GM19023 (cell line): ENCODE data around the gene CHSY1.

Experiments
- ATAC-seq: cut with Tn5 transposase; IDR thresholded peaks from one replicate; pipeline ENCODE4 v1.9.1; 2021; ENCODE audit warnings: mild to moderate bottlenecking, moderate library complexity; ENCODE audit not compliant: unreplicated experiment

Gene CHSY1

DNA sequence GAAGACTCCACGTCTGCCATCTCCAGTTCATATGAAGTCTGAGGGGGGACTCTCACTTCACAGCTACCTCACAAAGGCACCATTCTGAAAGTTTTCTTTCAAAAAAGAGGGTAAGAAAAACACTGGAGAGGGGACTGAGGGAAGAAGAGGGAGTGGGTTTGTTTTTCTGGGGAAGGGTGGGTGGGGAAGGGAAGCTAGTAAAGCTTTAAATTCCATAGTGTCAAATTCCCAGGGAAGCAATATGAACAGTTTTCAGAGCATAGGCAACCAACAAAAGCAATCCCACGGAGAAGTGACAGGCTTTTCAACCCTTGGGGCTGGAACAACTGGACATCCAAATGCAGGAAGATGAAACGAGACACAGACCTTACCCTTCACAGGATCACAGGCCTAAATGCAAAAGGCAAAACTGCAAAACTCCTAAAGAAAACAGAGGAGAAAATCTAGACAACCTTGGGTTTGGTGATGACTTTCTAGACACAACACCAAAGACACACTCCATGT lies 61.7 kb downstream of the CHSY1 start:
- ATAC-seq, result no peak

- no peak for ATAC-seq
Measured at GRCh38 chr15:101189409-101190091, 62.3 kb downstream of the CHSY1 start.

GRCh38 chr15:101188637-101189408 lies 63.0 kb downstream of the CHSY1 start:
- ATAC-seq, result peak; percentile 54

DNA sequence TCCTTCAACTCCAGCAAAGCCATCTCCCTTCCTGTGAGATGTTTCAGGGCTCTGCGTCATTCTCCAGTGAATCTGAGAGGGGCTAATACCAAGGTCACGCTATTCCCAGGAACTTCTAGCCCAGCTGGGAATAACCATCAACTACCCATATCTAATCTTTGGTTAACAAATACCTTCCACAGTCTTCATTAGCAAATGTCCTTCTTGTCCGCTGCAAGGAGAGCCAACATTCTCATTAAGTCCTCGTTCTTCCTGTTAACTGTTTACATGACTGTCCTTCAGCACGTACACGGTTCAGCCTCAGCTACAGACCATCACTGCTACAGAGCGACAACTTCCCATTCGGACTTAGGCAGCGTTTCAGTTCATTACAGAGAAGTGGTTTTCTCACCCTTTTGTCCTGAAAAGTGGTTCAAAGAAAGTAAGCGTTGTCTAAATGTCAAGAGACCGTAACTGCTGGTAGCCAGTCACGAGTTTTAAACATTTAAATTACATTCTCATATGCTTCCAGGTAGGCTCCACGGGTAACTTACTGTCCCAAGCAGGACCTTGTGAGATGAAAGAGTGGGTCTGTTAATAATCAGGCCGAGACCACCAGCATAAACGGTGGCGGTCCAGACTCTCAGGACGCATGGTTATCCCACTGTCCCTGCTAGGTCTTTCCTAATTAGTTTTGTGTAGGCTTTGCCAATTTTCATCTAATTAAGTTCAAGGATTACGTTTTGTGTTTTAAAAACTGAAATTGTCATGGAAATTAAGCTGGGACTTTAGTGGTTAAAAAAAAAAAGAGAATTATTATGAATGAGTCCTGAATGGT lies 63.8 kb downstream of the CHSY1 start:
- peak; percentile 59 for ATAC-seq

- ATAC-seq, result no peak
Measured at GRCh38 chr15:101185770-101186169, 66.1 kb downstream of the CHSY1 start.

DNA sequence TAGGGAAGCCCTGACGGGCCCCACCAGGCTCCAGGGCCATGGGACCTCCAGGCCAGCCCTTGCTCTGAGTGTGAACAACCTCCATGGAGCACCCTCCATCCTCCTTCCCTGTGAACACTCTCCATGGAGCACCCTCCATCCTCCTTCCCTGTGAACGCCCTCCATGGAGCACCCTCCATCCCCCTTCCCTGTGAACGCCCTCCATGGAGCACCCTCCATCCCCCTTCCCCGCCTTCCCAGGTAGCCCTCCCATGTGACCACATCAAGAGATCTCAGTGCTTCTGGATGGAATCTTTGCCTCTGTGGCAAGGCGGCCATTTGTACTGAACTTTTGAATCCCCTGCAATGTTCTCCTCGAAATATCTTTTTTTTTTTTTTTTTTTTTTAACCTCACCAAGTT lies 66.5 kb downstream of the CHSY1 start:
- no peak for ATAC-seq

DNA sequence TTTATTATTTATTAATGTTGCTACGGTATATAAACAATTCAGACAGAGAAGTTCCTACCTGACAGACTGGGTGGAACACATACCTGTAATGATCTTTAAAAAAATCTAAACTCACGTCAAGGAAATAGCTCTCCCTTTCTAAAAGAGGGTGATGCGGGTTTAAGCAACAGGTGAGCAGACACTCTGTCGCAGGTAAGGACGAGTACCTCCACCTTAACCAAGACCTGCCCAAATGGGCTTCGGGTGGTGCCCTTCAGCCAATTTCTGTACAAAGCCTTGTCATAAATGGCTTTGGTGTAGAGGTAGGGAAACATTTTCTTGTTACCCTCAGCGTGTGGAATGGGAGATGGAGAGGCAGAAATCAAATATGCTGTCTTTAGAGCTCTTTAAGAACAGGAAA lies 67.0 kb downstream of the CHSY1 start:
- ATAC-seq, result no peak

- no peak for ATAC-seq
Measured at GRCh38 chr15:101183931-101184305, 67.9 kb downstream of the CHSY1 start.

GRCh38 chr15:101183226-101183930 lies 68.5 kb downstream of the CHSY1 start:
- no peak for ATAC-seq

- ATAC-seq, result no peak
Measured at GRCh38 chr15:101182215-101182614, 69.6 kb downstream of the CHSY1 start.

GRCh38 chr15:101181349-101181748 lies 70.5 kb downstream of the CHSY1 start:
- ATAC-seq, result no peak

GRCh38 chr15:101180620-101181307 lies 71.1 kb downstream of the CHSY1 start:
- no peak for ATAC-seq

DNA sequence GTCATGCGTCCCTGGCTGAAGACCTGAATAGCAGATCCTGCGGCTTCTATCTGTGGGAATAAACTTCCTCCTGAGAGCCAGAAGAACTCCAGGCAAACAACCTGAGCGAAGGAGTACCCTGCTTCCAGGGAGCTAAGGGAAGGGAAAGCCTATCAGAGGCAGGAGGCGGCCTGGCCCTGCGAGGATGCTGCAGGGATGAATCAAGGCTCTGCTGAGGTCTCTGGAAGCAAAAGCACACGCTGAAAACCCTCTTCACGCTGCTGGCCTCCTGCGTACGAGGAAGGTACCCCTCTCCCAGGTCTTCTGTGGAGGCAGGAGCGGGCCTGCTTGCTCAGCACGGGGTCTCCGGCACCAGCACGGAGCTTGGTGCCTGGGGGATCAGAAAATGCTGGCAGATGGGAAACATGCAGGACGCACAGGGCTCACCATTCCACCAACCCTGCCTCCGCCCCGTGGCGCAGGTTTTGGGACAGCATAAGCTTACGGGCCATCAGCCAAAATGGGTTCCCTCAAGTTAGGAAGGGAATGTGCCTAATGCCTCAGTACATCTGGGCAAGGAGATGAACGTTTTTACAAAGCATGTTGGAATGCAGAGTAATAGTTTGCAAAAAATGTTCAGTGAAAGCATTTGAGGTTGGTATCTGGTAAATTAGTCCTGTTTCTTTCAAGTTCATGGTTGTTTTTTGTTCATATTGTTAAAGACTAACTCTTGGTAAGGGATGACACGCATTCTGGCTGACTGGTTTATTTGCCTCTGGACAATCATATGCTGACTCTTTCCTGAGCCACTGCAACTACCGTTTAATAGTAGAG lies 72.3 kb downstream of the CHSY1 start:
- ATAC-seq, result no peak

DNA sequence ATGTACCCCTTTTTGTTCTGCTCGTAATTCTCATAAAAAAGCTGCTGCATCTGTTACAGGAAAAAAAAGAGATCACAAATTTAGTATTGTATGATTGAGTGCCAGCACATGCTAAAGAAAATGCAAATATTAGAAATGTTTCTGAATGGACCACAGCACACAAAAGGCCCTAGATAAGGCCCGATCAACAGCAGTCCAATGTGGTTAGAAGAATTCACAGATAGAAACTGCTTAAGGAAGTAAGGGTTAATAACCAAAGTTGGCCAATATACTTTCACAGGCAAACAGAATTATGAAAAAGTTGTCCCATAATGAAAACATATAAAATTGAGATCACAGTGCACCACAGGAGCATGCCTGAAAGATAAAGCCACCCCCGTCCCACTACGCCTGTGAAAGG lies 72.9 kb downstream of the CHSY1 start:
- no peak for ATAC-seq

DNA sequence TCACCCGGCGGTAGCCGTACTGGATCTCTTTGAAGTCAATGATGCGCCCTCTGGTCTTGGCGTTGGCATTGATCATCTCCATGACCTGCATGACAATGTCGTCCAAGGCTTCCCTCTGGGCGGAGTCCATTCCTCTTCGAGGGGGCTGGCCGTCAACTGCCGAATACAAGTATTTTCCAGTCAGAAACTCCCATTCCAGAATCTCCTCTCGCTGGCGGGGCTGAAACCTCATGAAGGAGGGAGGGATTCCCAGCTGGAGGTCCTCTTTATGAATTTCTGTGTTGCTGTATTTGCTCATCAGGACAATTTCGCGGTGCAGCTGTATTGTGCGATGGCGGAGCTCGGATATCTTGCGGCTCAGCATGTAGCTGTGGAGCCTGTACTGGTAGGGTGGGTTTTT lies 73.4 kb downstream of the CHSY1 start:
- no peak for ATAC-seq

DNA sequence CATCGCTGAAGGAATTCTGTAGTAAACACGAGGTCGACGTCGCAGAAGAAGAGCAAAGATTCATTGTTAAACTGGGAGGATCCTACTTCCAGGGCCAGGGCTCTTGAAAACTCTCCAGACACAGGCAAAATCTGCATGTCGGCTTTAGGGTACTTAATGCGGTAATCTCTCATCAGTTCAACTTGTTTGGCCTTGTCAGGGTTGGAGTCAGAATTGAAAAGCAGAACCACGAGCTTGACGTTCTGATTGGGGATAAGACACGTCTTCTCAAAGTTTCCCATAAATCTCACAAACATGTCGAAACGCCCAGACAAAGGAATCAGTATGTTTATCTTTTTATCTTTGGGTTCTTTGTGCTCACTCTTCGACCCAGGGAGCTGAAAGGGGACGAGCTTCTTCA lies 74.0 kb downstream of the CHSY1 start:
- ATAC-seq, result no peak

DNA sequence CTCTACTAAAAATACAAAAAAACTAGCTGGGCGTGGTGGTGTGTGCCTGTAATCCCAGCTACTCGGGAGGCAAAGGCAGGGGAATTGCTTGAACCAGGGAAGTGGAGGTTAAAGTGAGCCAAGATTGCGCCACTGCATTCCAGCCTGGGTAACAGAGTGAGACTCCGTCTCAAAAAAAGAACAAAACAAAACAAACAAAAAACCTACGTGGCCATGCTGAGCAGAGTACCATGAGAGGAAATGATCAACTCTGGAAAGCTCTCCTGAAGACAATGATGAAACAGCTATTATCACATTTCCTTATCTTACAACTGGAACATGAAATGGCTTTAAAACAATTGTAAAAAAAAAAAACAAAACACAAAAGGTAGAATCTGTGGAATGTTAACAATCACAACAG lies 75.2 kb downstream of the CHSY1 start:
- no peak for ATAC-seq

DNA sequence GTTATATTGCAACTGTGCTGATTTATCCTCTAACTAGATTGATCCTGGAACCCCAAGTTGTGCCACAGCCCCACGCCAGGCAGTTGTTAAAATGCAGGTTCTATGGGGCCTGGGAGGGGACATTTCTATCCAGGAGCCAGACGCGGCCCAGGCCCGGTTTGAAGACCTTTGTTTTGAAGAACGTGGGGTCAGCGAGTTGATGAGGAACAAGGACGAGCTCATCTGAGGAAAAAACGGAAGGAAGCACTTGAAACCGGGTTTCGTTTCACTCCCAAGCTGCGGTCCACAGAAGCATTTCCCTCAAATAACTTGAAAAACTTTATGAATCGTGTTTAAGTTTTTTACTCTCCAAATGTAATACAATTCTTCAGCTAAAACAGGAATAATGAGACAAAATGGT lies 76.4 kb downstream of the CHSY1 start:
- no peak for ATAC-seq

GRCh38 chr15:101174152-101174920 lies 77.5 kb downstream of the CHSY1 start:
- no peak for ATAC-seq
